ENCODE measurements around the gene RASIP1. TPM values are rescaled to one million over a fixed set of nuclear protein-coding genes. Genes with fewer than 3 reads are reported as not detected.
A peak's percentile ranks its signal among the peaks of the same experiment; 100 is the strongest.

Gene RASIP1
- total RNA-seq, 1 donor from 2014 or later, result 3.1 TPM

- DNase-seq (ENCODE audit: low spot score) (no peak), ATAC-seq (no peak)
Observed at GRCh38 chr19:48678201-48678600, 62.2 kb downstream of the RASIP1 start.

- DNase-seq (ENCODE audit: low spot score) (no peak), ATAC-seq (no peak)
Observed at GRCh38 chr19:48676887-48677286, 63.5 kb downstream of the RASIP1 start.

- no peak for DNase-seq (ENCODE audit: low spot score)
Observed at GRCh38 chr19:48676487-48676886, 63.9 kb downstream of the RASIP1 start.

GRCh38 chr19:48674921-48675824, 65.2 kb downstream of the RASIP1 start:
- ATAC-seq, result peak; percentile 93
- DNase-seq (ENCODE audit: low spot score), result peak; percentile 80

More at GRCh38 chr19:48676487-48676886, 63.9 kb downstream of the RASIP1 start:
- ATAC-seq, result no peak

GRCh38 chr19:48674216-48674809, 66.1 kb downstream of the RASIP1 start:
- no peak for ATAC-seq
- no peak for DNase-seq (ENCODE audit: low spot score)

GRCh38 chr19:48673436-48674100, 66.8 kb downstream of the RASIP1 start:
- DNase-seq (ENCODE audit: low spot score), result no peak
- no peak for ATAC-seq

- ATAC-seq (no peak), DNase-seq (ENCODE audit: low spot score) (no peak)
Observed at GRCh38 chr19:48672994-48673393, 67.4 kb downstream of the RASIP1 start, which contains the start of gene NTN5. TSS of gene NTN5 (minus strand) at chr19:48673017. CDS start at chr19:48670986, 2,031 bp downstream.

GRCh38 chr19:48671446-48671995, 68.9 kb downstream of the RASIP1 start:
- ATAC-seq, result no peak
- DNase-seq (ENCODE audit: low spot score), result no peak

GRCh38 chr19:48670699-48671445, 69.5 kb downstream of the RASIP1 start:
- DNase-seq (ENCODE audit: low spot score) (no peak), ATAC-seq (no peak)

Other genes starting within 250 kb of the RASIP1 start
- 0.43 TPM for gene LMTK3, start 228.8 kb downstream of the RASIP1 start, total RNA-seq
- not detected for gene SULT2B1, start 188.4 kb downstream of the RASIP1 start, total RNA-seq
- not detected for gene SPACA4, start 133.9 kb downstream of the RASIP1 start, total RNA-seq
- 0.18 TPM for gene FAM83E, start 125.5 kb downstream of the RASIP1 start, total RNA-seq
- 401 TPM for gene RPL18, start 121.4 kb downstream of the RASIP1 start, total RNA-seq
- 41.6 TPM for gene SPHK2, start 121.1 kb downstream of the RASIP1 start, total RNA-seq
- 11.4 TPM for gene DBP, start 103.2 kb downstream of the RASIP1 start, total RNA-seq
- 1.7 TPM for gene CA11, start 94.4 kb downstream of the RASIP1 start, total RNA-seq
- 0.28 TPM for gene NTN5, start 67.6 kb downstream of the RASIP1 start, total RNA-seq
- gene FUT2, start 44.6 kb downstream of the RASIP1 start, total RNA-seq, result not detected
- gene MAMSTR, start 20.9 kb downstream of the RASIP1 start, total RNA-seq, result 0.23 TPM
- gene IZUMO1, start 6.3 kb upstream of the RASIP1 start, total RNA-seq, result not detected
- 0.43 TPM for gene FUT1, start 12.0 kb upstream of the RASIP1 start, total RNA-seq
- gene FGF21, start 14.9 kb upstream of the RASIP1 start, total RNA-seq, result 0.75 TPM
- gene BCAT2, start 70.4 kb upstream of the RASIP1 start, total RNA-seq, result 21.7 TPM
- 15.7 TPM for gene HSD17B14, start 95.9 kb upstream of the RASIP1 start, total RNA-seq
- 7.6 TPM for gene PLEKHA4, start 128.0 kb upstream of the RASIP1 start, total RNA-seq
- gene PPP1R15A, start 131.8 kb upstream of the RASIP1 start, total RNA-seq, result 5.7 TPM
- not detected for gene TULP2, start 158.1 kb upstream of the RASIP1 start, total RNA-seq
- gene NUCB1, start 159.7 kb upstream of the RASIP1 start, total RNA-seq, result 300 TPM
- 0.23 TPM for gene DHDH, start 193.1 kb upstream of the RASIP1 start, total RNA-seq
- gene BAX, start 214.3 kb upstream of the RASIP1 start, total RNA-seq, result 18.9 TPM
- gene FTL, start 224.7 kb upstream of the RASIP1 start, total RNA-seq, result 8,713 TPM